GM19463 (cell line): ENCODE data around the gene PNKP.

Experiments used
- ATAC-seq: cut with Tn5 transposase; IDR thresholded peaks from one replicate; pipeline ENCODE4 v1.9.1; 2021; ENCODE audit warnings: mild to moderate bottlenecking, moderate library complexity; ENCODE audit not compliant: unreplicated experiment

The PNKP gene

DNA sequence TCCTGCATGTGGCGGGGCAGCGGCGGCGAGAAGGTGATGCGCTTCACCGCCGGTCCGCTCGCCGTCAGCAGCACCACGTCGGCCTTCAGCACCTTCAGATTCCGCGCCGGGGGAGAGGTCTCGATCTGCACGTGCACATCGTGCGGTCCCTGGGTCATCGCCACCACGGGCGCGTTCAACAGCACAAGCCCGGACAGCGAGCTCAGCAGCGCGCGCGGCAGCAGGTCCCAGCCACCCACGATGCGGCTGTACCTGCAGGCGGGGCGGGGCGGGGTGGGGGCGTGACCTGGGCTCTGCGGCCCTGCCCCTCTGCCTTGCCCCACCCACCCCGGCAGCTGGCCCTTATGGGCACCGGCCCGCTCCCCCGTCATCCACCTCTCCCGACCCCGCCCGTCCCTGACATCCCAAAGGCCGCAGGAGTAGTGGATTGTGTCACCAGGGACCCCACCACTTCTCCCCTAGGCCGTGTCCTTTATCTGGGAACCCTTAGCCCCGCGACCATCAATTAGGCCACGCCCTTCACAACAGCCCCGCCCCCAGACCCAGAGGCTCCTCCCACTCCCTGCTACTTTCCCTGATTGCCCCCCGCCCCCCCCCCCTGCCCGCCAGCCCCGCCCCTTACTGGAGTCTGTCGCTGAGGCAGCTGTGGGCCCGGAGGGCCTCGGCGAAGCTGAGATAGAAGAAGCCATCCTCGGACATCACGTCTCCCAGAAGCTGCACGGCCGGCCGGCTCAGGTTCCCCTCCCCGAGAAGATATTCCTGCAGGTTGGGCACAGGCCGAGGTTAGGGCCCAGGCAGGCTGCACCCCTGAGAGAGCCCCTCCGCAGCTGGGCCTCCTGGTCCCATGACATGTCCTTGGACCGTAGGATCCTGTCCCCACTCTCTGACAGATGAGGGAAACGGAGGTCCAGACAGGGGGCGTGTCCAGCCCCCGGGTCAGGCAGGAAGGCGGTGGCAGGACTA, 23.3 kb upstream of the PNKP start:
- no peak for ATAC-seq

- no peak for ATAC-seq
These were observed 22.4 kb upstream of the PNKP start for GRCh38 chr19:49889687-49890348.

DNA sequence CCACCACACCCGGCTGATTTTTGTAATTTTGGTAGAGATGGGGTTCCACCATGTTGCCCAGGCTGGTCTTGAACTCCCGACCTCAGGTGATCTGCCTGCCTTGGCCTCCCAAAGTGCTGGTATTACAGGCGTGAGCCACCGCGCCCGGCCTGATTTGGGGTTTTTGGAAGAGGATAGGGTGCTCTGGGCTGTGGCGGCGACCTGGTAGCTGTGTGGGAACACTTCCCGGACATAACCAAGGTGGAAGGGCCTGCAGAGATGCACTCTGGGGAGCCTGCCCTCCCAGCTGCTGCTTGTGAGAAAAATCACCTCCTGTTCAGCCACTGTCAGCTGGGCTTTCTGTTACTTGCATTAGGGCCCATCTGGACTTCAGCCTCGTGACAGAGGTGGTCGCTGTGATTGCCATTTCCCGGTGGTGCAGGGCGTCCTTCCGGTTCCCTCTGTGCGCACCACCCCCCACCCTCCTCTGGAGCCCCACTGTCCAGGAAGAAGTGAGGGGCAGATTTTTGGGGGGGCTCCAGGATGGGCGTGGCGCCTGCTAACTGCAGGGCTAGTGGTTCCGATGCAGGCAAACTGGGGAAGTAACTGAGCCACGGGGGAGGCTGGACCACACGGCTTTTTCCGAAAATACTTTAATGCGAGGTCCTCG, 21.8 kb upstream of the PNKP start:
- no peak for ATAC-seq

DNA sequence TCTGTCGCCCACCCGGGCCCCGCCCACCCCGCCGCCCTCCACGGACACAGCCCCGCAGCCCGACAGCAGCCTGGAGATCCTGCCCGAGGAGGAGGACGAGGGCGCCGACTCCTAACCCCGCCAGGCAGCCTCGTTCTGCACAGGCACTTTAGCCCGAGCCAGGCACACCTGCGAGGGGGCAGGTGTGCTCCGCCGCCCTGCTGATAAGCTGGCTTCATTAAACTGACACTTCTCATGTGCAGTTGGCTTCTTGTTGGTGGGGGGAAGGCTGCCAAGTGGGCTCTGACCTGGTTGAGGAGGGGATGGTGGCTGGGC, 21.1 kb upstream of the PNKP start:
- no peak for ATAC-seq

DNA sequence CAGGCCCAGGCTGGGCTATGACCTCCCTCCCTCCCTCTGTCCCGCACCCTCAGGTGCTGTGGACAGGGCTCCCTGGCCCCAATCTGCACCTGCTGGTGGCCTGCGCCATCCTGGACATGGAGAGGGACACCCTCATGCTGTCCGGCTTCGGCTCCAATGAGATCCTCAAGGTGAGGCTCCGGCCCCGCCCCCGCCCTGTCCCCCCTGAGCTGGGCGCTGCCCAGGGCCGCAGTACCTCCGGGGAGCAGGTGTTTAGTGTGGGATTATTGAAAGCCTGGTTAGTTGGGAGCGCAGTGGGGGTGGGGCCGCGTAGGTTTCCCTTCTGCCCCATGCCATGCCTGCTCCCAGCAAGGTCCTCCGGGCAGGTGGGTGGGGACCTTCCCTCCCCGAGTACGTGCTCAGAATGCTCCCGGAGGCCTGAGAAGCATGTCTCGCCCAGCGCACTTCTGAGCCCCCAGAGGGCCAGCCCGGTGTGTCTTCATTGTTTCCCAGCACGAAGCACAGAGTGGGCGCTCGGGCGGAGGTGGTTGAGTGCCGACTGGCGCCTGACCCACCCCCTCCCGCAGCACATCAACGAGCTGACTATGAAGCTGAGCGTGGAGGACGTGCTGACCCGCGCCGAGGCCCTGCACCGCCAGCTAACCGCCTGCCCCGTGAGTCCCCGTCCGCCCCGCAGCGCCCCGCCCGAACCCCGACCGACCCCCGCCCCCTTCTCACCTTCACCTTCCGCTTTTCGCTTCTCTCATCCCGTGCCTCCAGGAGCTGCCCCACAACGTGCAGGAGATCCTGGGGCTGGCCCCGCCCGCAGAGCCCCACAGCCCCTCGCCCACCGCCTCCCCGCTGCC, 20.5 kb upstream of the PNKP start:
- no peak for ATAC-seq

DNA sequence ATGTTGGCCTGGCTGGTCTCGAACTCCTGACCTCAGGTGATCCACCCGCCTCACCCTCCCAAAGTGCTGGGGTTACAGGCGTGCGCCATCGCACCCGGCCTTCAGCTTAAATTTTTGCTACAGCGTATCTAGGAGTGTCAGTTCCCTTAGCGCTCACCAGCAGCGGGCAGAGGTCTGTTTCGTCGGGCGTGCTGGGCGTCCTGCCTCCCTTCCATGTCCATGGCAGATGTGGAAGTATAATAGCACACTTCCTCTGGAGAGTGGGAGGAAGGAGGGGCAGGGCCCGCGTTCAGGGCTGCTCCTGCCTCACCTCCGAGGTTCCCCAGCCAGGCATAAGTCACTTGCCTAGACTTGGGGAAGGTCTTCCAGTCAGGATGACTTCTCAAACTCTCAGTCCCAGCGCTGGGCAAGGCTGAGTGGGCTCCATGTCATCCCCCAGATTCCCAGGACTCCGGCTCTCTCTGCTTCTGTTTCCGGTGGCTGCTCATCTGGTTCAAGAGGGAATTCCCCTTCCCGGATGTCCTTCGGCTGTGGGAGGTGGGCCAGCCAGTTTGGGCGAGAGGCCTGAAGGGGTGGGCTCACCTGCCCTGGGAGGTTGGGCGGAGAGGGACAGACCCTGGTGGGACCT, 19.8 kb upstream of the PNKP start:
- ATAC-seq, result no peak

- ATAC-seq, result no peak
These were observed 17.4 kb upstream of the PNKP start for GRCh38 chr19:49884760-49885159.

- ATAC-seq, result no peak
These were observed 16.7 kb upstream of the PNKP start for GRCh38 chr19:49884109-49884508.

- ATAC-seq, result no peak
These were observed 15.7 kb upstream of the PNKP start for GRCh38 chr19:49883094-49883493.

DNA sequence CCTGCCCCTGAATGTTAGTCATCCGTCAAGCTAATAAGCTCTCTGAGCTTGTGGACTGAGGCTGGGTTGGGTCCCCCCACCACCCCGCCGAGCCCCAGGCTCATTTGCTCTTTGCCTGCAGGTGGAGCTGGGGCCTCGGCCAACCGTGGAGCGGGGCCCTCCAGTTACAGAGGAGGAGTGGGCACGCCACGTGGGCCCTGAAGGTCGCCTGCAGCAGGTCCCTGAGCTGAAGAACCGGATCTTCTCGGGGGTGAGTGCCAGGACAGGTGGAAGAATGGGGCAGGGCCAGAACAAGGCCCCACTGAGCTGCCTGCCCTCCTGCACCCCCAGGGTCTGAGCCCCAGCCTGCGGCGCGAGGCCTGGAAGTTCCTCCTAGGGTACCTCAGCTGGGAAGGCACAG, 15.3 kb upstream of the PNKP start:
- ATAC-seq, result no peak

DNA sequence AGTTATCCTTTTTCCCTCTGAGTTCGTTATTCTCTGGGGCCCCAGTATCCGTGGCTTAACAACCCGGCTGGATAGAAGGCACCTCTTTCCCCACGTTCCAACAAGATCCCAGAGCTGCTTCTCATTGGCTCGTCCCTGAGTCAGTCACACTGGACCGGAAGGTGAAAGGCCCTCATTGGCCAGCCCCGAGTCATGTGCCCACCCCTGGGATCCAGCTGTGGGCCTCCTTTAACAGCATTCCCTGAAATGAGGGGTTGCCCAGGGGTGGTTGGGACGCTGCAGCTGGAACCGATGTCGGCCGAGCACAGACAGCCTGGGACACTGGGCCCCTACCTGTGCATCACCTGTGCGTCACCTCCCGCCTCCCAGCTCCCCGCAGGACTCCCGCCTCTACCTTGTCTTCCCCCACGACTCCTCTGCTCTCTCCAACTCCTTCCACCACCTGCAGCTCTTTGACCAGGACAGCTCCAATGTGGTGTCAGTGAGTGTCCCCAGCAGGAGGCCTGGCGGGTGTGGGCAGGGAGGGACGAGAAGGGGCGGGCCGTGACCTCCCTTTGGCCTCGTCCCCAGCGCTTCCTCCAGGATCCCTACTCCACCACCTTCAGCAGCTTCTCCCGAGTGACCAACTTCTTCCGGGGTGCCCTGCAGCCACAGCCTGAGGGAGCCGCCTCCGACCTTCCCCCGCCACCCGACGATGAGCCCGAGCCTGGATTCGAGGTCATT, 14.5 kb upstream of the PNKP start:
- ATAC-seq, result no peak

DNA sequence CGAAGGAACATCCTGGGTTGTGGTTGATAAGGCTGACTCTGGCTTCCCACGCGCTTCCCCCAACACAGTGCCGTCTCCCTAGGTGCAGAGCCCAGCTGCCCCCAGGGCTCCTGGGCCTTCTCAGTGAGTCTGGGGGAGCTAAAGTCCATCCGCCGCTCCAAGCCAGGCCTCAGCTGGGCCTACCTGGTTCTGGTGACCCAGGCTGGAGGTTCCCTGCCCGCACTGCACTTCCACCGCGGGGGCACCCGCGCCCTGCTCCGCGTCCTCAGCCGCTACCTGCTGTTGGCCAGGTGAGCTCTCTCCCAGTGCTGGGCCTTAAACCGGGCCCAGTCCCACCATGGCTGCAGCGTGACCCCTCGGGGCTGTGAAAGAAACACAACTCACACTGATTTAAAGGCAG, 13.8 kb upstream of the PNKP start:
- no peak for ATAC-seq

GRCh38 chr19:49880162-49880869, 12.9 kb upstream of the PNKP start:
- ATAC-seq, result no peak

DNA sequence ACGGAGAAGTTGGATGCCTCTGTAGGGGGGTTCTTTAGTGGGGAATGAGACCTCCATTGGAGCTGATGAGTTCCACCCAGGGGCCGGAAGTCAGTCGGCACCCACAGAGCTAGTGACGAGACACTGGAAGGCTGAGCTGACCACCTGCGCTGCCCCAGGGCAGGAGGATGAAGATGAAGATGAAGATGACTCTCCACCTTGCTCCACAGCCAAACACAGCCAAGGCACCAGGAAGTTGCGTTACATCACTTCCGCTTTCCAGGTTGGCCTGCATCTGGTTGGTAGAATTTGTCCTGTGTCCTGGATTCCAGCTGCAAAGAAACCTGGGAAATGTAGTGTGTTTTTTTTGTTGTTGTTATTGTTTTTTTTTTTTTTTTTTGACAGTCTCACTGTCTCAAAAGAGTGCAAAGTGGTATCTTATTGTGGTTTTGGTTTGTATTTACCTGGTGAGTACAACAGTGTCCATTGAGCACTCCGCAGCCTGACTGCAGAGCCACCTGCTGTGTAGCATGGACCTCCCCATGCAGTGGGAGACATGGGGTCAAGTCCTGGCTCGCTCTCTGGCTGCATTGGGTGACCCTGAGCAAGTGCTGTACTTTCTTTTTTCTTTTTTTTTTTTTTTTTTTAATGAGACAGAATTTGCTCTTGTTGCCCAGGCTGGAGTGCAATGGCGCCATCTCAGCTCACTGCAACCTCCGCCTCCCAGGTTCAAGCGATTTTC, 12.0 kb upstream of the PNKP start:
- no peak for ATAC-seq

DNA sequence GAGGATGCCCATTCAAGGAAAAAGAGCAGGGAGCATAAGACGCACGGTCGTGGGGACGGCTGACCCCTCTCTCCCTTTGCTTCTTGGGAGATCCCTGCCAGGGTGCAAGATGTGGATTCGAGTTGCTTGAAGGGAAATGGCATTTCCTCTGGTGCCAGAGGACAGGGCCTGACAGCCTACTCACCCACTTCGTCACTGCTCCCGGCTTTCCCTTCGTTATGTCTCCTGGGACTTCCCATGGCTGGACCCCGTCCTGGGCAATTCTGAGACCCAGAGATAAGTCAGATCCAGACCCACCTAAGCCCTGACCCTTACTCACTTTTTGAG, 11.3 kb upstream of the PNKP start:
- ATAC-seq, result no peak

DNA sequence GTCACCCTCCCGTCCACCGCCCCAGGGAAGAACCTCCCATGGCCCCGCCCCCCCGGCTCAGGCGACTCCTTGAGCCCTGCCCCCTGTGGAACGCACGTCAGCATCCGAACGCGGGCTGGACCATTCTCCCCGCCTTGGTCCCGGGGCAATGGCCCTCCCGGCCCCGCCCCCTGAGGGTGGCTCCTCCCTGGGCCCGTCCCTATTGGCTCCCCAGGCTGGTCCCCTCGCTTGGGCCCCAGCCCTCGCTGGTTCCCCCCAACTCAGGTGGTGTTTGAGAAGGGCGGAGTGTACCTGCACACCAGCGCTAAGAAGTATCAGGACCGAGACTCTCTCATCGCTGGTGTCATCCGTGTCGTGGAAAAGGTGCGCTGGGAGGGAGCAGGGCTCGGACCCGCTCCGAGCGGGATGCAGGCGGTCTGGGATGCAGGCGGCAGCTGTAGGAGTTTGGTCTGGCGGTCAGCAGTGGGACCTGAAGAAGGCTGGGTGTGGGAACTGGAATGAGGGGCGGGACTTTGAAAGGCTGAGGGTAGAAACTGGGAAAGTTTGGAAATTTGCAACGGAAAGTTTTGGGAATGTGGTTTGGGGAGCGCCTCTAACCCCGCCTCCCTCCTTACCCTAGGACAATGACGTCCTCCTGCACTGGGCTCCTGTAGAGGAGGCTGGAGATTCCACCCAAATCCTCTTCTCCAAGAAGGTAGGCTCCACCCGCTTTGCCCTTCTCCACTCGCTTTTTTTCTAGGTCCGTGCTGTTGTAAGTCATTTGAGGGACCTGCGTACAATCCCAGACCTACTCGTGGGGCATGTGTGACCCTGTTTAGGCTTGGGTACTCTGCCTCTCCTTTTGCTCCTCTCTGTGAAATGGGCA, 10.7 kb upstream of the PNKP start:
- ATAC-seq, result peak; percentile 53

GRCh38 chr19:49877020-49877878, 9.9 kb upstream of the PNKP start, which contains the start of the genes AKT1S1 and TBC1D17:
Gene AKT1S1, minus strand, starts transcription at chr19:49877355. Its CDS starts 4,060 bp downstream, at chr19:49873295.
Gene TBC1D17, plus strand, starts transcription at chr19:49877702. Its CDS starts 22 bp downstream, at chr19:49877724.
- peak; percentile 47 for ATAC-seq
